ENCODE data around the gene PRPF31.

The PRPF31 gene

DNA sequence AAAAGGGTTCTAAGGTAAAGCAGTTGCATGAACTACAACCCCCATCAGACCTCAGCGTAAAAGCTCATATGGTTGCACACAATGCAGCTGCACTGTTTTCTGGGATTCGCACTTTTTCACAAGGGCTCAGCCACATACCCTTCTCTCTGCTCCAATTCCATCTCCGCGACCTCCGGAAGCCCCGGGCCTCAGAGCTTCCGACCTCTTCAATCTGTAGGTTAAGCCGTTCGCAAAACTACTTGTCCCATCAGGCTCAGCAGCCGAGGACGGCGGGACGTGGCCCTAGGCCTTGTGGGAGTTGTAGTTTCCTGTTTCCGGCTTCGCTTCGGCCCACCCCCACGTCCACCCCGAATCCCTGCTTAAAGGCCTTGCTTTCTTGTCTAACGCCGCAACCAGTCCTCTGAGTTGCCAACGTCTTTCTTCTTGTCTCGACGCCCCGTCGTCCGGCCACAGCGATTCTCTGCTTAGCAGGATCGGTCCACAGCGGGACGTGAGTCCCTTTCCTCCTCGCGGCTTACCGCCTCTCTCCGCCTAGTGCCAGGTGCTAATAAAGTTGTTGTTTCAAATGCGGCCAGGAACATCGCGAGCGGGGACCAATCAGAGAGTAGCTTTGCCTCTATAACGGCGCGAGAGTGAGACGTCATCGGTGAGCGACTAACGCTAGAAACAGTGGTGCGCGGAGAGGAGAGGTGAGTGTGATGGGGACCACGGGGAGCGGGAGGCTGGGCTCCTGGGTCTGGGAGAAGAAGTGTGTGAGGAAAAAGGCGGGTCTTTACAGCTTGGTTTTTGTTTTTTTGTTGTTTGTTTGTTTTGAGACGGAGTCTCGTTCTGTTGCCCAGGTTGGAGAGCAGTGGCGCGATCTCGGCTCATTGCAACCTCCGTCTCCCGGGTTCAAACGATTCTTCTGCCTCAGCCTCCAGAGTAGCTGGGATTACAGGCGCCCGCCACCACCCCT, at the start of gene PRPF31, which contains the start of gene TFPT:
PRPF31 (plus strand) TSS at position 646 of the 955 bp plus-strand sequence. CDS start 2,525 bp downstream, outside the sequence.
TFPT (minus strand) TSS at position 549 of the 955 bp plus-strand sequence; CDS start at position 161, 388 bp downstream.
- peak within 1 kb of the TSS; percentile 85 for H3K27ac ChIP-seq
- TF ChIP-seq, protein P1, sequence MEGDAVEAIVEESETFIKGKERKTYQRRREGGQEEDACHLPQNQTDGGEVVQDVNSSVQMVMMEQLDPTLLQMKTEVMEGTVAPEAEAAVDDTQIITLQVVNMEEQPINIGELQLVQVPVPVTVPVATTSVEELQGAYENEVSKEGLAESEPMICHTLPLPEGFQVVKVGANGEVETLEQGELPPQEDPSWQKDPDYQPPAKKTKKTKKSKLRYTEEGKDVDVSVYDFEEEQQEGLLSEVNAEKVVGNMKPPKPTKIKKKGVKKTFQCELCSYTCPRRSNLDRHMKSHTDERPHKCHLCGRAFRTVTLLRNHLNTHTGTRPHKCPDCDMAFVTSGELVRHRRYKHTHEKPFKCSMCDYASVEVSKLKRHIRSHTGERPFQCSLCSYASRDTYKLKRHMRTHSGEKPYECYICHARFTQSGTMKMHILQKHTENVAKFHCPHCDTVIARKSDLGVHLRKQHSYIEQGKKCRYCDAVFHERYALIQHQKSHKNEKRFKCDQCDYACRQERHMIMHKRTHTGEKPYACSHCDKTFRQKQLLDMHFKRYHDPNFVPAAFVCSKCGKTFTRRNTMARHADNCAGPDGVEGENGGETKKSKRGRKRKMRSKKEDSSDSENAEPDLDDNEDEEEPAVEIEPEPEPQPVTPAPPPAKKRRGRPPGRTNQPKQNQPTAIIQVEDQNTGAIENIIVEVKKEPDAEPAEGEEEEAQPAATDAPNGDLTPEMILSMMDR (conservative IDR thresholded peaks at IDR 0.05): no peak

- TF ChIP-seq, protein P1 (conservative IDR thresholded peaks at IDR 0.05): no peak
- H3K27ac ChIP-seq: no peak overlapping the region
Measured at GRCh38 chr19:54069470-54069869, 46.1 kb upstream of the PRPF31 start.

DNA sequence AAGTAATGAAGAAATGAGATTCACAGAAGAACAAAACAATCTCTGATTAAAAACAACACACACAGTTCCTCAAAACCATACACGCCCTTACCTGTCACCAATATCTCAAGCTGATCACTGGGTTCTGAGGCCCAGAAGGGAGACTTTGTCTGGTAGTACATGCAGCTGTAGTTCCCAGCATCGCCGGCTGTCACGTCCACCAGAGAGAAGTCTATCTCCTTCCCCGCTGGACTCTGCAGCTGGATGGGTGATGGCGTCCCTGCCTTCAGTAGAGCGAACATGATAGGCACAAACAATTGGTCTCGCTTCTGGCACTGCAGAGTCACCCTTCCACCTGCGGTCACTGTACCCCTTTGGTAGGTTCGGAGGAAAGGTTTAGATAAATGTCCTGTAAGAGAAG, 41.7 kb upstream of the PRPF31 start:
- H3K27ac ChIP-seq: no peak overlapping the region
- TF ChIP-seq, protein P1 (conservative IDR thresholded peaks at IDR 0.05): no peak

DNA sequence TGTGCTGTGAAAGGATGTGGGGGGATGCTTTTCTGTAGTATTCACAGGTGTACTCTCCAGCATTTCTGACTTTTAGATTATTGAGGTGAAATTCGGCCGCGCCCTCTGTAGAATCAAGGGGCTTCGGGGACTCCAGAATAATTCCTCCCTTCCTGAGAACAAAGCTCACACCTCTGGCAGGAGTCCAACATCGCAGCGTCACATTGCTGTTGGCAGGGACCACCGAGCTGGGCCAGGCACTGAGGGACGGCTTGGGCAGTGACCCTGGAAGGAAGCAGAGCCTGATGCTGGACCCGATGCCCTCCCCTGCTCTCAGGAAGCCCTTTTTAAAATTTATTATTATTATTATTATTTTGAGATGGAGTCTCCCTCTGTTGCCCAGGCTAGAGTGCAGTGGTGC, 40.7 kb upstream of the PRPF31 start:
- no peak overlapping the region for H3K27ac ChIP-seq
- TF ChIP-seq, protein P1 (conservative IDR thresholded peaks at IDR 0.05): no peak

DNA sequence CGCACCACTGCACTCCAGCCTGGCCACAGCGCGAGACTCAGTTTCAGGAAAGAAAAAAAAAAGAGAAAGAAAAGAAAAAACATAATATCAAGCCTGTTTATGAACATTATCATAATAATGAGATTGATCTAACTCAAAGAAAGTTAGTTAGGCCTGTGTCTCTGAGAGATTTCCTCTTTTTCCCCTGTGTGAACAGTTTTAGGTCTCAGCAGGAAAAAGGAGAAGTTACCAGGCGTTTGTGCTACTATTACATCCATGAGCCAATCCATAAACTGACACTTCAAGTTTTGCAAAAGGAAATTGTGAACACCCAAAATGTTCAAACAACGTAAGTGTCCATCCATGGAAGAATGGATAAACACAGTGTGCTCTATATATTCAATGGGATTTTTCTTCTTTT, 38.2 kb upstream of the PRPF31 start:
- TF ChIP-seq, protein P1 (conservative IDR thresholded peaks at IDR 0.05): no peak
- no peak overlapping the region for H3K27ac ChIP-seq

DNA sequence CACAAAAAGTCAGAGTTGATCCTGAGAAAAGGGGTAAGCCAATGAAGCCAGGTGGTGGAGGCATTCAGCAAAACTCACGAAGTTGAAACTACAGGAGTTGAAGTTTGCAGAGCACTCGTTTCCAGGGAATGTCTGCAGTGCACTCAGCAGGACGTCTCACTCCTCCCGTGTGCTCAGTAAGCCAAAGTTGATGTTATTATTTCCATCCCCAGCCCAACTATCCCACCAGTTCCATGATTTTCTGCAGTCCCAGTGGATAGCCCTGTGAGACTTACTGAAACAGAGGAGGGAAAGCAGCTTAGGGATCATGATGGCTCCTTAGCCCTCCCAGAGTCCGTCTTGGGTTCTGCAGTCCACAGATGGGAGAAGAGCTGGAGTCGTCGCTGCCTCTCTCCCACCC, 34.5 kb upstream of the PRPF31 start, which contains the start of gene TARM1:
TARM1 (minus strand) TSS at position 334 of the 400 bp plus-strand sequence; CDS start at position 309, 25 bp downstream.
- TF ChIP-seq, protein P1 (conservative IDR thresholded peaks at IDR 0.05): no peak
- no peak within 1 kb of the TSS for H3K27ac ChIP-seq

- no peak overlapping the region for H3K27ac ChIP-seq
- TF ChIP-seq, protein P1 (conservative IDR thresholded peaks at IDR 0.05): no peak
Measured at GRCh38 chr19:54084410-54084809, 31.1 kb upstream of the PRPF31 start.
